ENCODE measurements around the gene GRK5. TPM values are rescaled to one million over a fixed set of nuclear protein-coding genes. Genes with fewer than 3 reads are reported as not detected.

The GRK5 gene
- total and polyA plus RNA-seq, 9 of the 15 experiments (the other 6 are each of a cell fraction or from before 2014, with no cell fraction given): 0.46 to 0.83 (median 0.67) TPM; not detected in 2

DNA sequence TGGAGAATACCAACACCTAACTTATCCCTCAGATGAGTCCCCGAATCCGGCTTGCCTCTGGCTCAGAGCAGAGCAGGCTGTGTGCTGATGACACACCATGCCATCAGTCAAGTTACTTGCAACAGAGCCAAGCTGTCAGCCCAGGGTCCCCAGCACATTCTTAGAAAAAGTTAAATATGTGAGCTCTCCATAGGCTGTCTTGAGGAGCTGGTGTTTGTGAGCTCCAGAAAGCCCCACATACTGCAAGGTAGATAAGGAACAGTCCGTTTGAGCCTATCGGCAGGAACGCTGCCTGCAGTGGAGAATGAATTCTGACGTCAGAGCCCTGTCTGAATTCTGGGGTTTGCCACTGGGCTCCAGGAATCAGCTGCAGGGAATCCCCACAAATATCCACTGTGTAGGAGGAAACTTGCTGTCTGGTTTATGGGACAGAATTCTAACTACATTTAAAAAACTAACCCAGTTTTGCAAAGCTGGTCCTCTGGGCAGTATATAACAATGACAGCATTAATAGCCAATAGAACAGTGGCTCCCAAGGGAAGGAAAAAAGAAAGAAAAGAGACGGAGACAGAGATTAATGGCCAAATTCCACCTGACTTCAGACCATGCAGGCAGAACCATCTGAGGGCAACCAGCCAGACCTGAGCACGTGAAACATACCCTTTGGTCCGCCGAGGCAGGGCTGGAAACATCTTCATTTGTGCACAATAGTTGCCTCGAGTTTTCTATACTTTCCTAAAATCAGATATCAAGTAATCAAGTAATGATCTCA, 45.5 kb upstream of the GRK5 start (continued):
- TF ChIP-seq ZBTB11 (CRISPR knock-in tag; IDR thresholded peaks at IDR 0.05) (no peak), RBM17 (IDR thresholded peaks at IDR 0.05; ENCODE audit: borderline replicate concordance, low read depth, low read length) (no peak), POLR2B (IDR thresholded peaks at IDR 0.05; ENCODE audit: low read depth, partially characterized antibody) (no peak), ZKSCAN8 (CRISPR knock-in tag; IDR thresholded peaks at IDR 0.05) (no peak), TFAP4 (CRISPR knock-in tag; IDR thresholded peaks at IDR 0.05; ENCODE audit: borderline replicate concordance) (peak; percentile 77), CSDE1 (IDR thresholded peaks at IDR 0.05) (no peak), ZNF699 (CRISPR knock-in tag; IDR thresholded peaks at IDR 0.05; ENCODE audit: insufficient replicate concordance) (no peak), ZMIZ1 (IDR thresholded peaks at IDR 0.05; ENCODE audit: low read depth in 2 of 2, low read length in 2 of 2) (no peak), ZC3H8 (IDR thresholded peaks at IDR 0.05) (no peak), PKNOX1 (IDR thresholded peaks at IDR 0.05) (peak; percentile 90), SAFB (IDR thresholded peaks at IDR 0.05; ENCODE audit: borderline replicate concordance, low read depth, low read length) (no peak), ZBED1 (IDR thresholded peaks at IDR 0.05) (no peak), MTF1 (CRISPR knock-in tag; IDR thresholded peaks at IDR 0.05; ENCODE audit: borderline replicate concordance) (no peak), ILK (tag; IDR thresholded peaks at IDR 0.05; ENCODE audit: borderline replicate concordance, low read depth) (no peak), IRF2 (CRISPR knock-in tag; IDR thresholded peaks at IDR 0.05) (no peak)
- TF ChIP-seq, protein P1, sequence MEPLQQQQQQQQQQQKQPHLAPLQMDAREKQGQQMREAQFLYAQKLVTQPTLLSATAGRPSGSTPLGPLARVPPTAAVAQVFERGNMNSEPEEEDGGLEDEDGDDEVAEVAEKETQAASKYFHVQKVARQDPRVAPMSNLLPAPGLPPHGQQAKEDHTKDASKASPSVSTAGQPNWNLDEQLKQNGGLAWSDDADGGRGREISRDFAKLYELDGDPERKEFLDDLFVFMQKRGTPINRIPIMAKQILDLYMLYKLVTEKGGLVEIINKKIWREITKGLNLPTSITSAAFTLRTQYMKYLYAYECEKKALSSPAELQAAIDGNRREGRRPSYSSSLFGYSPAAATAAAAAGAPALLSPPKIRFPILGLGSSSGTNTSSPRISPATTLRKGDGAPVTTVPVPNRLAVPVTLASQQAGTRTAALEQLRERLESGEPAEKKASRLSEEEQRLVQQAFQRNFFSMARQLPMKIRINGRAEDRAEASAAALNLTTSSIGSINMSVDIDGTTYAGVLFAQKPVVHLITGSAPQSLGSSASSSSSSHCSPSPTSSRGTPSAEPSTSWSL (CRISPR knock-in tag; IDR thresholded peaks at IDR 0.05; ENCODE audit: borderline replicate concordance): no peak

Measured in K562 (cell line).